GM23338 (cell line): ENCODE data around the gene PGA3. TPM values are rescaled to one million over a fixed set of nuclear protein-coding genes. Genes with fewer than 3 reads are reported as not detected.

Source experiments
- ATAC-seq: fragments of 200-7000 bp; cut with Tn5 transposase; 3 replicates; pipeline ENCODE4 v1.9.1; 2020
- DNase-seq: peaks from one replicate; pipeline ENCODE4 v3.0.0-alpha.2; 2015; ENCODE audit warnings: low spot score
- H2AFZ ChIP-seq: fragments of 200-600 bp; sonication (generic); 2 replicates; pipeline ENCODE4 v1.8.0; 2016; ENCODE audit warnings: antibody characterized with exemption, mild to moderate bottlenecking, moderate library complexity
- H3F3A ChIP-seq: fragments of 200-600 bp; sonication (generic); replicated peaks from 2 replicates; pipeline ENCODE4 v1.8.0; 2017; ENCODE audit warnings: antibody characterized with exemption, mixed run types, low read depth
- H3K27ac ChIP-seq: fragments of 200-600 bp; sonication (generic); 2 replicates; pipeline ENCODE4 v1.6.1; 2016; ENCODE audit warnings: low read depth
- H3K27me3 ChIP-seq: fragments of 200-600 bp; sonication (generic); 2 replicates; pipeline ENCODE4 v1.8.0; 2016; ENCODE audit warnings: mild to moderate bottlenecking, mixed run types, moderate library complexity; ENCODE audit not compliant: insufficient read depth
- H3K36me3 ChIP-seq: fragments of 200-600 bp; sonication (generic); 2 replicates; pipeline ENCODE4 v1.8.0; 2016; ENCODE audit warnings: mild to moderate bottlenecking; ENCODE audit not compliant: insufficient read depth
- H3K4me1 ChIP-seq: fragments of 200-600 bp; sonication (generic); 2 replicates; pipeline ENCODE4 v1.8.0; 2016; ENCODE audit warnings: mild to moderate bottlenecking, moderate library complexity; ENCODE audit not compliant: insufficient read depth
- H3K4me2 ChIP-seq: fragments of 200-600 bp; sonication (generic); 2 replicates; pipeline ENCODE4 v1.7.1; 2017; ENCODE audit warnings: mixed run types
- H3K4me3 ChIP-seq: fragments of 200-600 bp; sonication (generic); 2 replicates; pipeline ENCODE4 v1.6.1; 2016; ENCODE audit warnings: mixed run types
- H3K79me2 ChIP-seq: fragments of 200-600 bp; sonication (generic); replicated peaks from 2 replicates; pipeline ENCODE4 v1.8.0; 2017; ENCODE audit warnings: mild to moderate bottlenecking; ENCODE audit not compliant: insufficient read depth
- H3K9me2 ChIP-seq: fragments of 200-600 bp; sonication (generic); 2 replicates; pipeline ENCODE4 v1.8.0; 2017; ENCODE audit not compliant: insufficient read depth
- H4K20me1 ChIP-seq: fragments of 200-600 bp; sonication (generic); replicated peaks from 2 replicates; pipeline ENCODE4 v1.8.0; 2017; ENCODE audit warnings: mild to moderate bottlenecking; ENCODE audit not compliant: insufficient read depth
- H3K27ac Mint-ChIP-seq: 2 replicates; pipeline ENCODE4 v1.8.0; 2020; ENCODE audit warnings: inconsistent platforms, mild to moderate bottlenecking, moderate library complexity, mixed read lengths
- H3K27me3 Mint-ChIP-seq: 3 replicates; pipeline ENCODE4 v1.8.0; 2022; ENCODE audit warnings: low read depth, mild to moderate bottlenecking, moderate library complexity, mixed read lengths, inconsistent platforms; ENCODE audit not compliant: insufficient read depth, poor library complexity
- H3K36me3 Mint-ChIP-seq: 3 replicates; pipeline ENCODE4 v1.8.0; 2021; ENCODE audit warnings: low read depth, mild to moderate bottlenecking, inconsistent platforms, moderate library complexity, mixed read lengths
- H3K4me1 Mint-ChIP-seq: 3 replicates; pipeline ENCODE4 v1.8.0; 2020; ENCODE audit warnings: mild to moderate bottlenecking, inconsistent platforms, mixed read lengths
- H3K4me3 Mint-ChIP-seq: 3 replicates; pipeline ENCODE4 v1.8.0; 2021; ENCODE audit warnings: moderate library complexity, mild to moderate bottlenecking, inconsistent platforms, mixed read lengths
- H3K9me3 Mint-ChIP-seq: 3 replicates; pipeline ENCODE4 v1.8.0; 2020; ENCODE audit warnings: moderate library complexity, mild to moderate bottlenecking, inconsistent platforms, mixed read lengths
- CREB1 ChIP-seq: fragments of 250-450 bp; sonication (Bioruptor Pico); IDR thresholded peaks from 2 replicates; pipeline ENCODE4 v1.5.0; 2020; ENCODE audit warnings: low read depth, mild to moderate bottlenecking, moderate library complexity
- CTCF ChIP-seq, 2 experiments: fragments of 200-600 bp in 1 of 2; sonication (generic) in 1 of 2; conservative IDR thresholded peaks; 2 replicates each; pipeline versions ENCODE4 v1.5.1 to v1.6.1; 2016 to 2017; ENCODE audit warnings: antibody characterized with exemption in 2 of 2, low read depth in 2 of 2, mild to moderate bottlenecking in 2 of 2, moderate library complexity in 1 of 2
- JUNB ChIP-seq: IDR thresholded peaks from one replicate; pipeline ENCODE4 v1.6.1; 2016; ENCODE audit warnings: antibody characterized with exemption; ENCODE audit not compliant: unreplicated experiment
- POLR2AphosphoS5 ChIP-seq: IDR thresholded peaks from 2 replicates; pipeline ENCODE4 v1.6.1; 2016; ENCODE audit warnings: antibody characterized with exemption, low read depth
- REST ChIP-seq: IDR thresholded peaks from one replicate; pipeline ENCODE4 v1.6.1; 2018; ENCODE audit warnings: antibody characterized with exemption; ENCODE audit not compliant: unreplicated experiment
- ZNF114 ChIP-seq: fragments of 250-450 bp; sonication (Bioruptor Pico); IDR thresholded peaks from 2 replicates; pipeline ENCODE4 v1.5.0; 2020; ENCODE audit warnings: mild to moderate bottlenecking, moderate library complexity
- ZNF331 ChIP-seq: fragments of 250-450 bp; sonication (Bioruptor Pico); IDR thresholded peaks from 2 replicates; pipeline ENCODE4 v1.5.0; 2020; ENCODE audit warnings: low read depth, mild to moderate bottlenecking, moderate library complexity
- ZNF462 ChIP-seq: fragments of 250-450 bp; sonication (Bioruptor Pico); IDR thresholded peaks from 2 replicates; pipeline ENCODE4 v1.5.0; 2020; ENCODE audit warnings: mild to moderate bottlenecking, moderate library complexity
- polyA plus RNA-seq: library from polyadenylated mRNA; unstranded; fragments of >200 nt; fragmentation: Nextera tagmentation; extraction: Ambion mirVana; gene quantifications from 2 replicates; pipeline ENCODE4 v1.2.1, GENCODE V29; 2016
- total RNA-seq: library from RNA; depleted of rRNA; stranded (reverse); fragments of >200 nt; shearing (Covaris generic); gene quantifications from 2 replicates; pipeline ENCODE4 v1.2.3, GENCODE V29; 2014
- TF ChIP-seq, protein P1 (sequence below): IDR thresholded peaks from 2 replicates; pipeline ENCODE4 v1.6.1; 2016; ENCODE audit warnings: antibody characterized with exemption

PGA3 gene
- total and polyA plus RNA-seq, 2 experiments from 2014 or later: 0.37 TPM; not detected in 1

- TF ChIP-seq CREB1 (CRISPR knock-in tag) (no peak), POLR2AphosphoS5 (no peak), REST (no peak)
These were observed 42.7 kb upstream of the PGA3 start (continued) for GRCh38 chr11:61160487-61161189.

DNA sequence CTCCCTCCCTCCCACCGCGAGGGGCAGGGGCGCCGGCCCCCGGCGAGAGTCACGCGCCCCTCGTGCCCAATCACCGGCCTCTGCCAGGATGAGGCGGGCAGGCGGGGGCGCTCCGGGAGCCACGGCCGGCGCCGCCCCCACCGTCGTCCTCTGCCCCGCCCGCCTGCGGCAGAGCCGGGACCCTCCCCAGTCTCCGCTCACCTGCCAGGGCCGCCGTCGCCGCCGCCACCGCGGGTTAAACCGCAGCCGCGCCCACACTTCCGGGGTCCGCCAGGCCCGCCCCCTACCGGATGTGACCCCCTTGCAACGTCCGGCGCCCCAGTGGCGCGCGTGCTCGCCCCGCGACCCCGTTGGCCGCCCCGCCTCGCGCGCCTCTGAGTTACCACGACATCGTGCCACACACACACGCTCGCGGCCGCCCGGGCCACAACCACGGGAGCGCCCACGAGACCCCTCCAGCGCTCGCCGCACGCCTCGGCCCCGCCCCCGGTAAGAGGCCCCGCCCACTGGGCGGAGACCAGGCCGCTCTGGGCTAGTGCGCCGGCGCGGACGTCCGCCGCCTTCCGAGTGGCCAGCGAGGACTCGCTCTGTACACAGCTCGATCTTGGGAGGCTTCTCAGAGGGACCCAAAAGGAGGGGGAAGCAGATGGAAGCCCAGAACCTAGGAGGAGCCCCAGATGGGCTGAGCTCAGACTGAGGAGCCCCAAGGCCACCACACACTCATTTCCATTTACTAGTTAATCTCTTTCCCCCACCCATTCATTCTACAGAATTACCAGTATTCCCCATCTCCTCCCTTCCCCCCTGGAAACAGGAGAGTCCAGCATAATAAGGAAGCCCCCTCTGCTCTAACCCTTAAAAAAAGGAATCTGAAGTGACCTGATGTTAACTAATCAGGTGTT is 41.9 kb upstream of the PGA3 start, which contains the start of gene VPS37C:
VPS37C (minus strand) TSS at position 237 of the 902 bp plus-strand sequence. CDS start 22,597 bp downstream, outside the sequence.
- Histone ChIP-seq H3F3A (0 out of 2 replicates have a peak, but pooled peaks cover 10% of the 10 kb centered on the region), H3K4me1 (peaks cover 12% of the 10 kb centered on the region), H2AFZ (peak within 1 kb of the TSS; percentile 77), H4K20me1 (peaks cover 9% of the 10 kb centered on the region; the same call in 1 of the 2 replicates), H3K27ac (peak within 1 kb of the TSS; percentile 88), H3K36me3 (no peaks in the 10 kb centered on the region), H3K4me2 (peak within 1 kb of the TSS; percentile 75), H3K4me3 (peak within 1 kb of the TSS; percentile 77), H3K27me3 (no peaks in the 10 kb centered on the region), H3K79me2 (peaks cover 39% of the 10 kb centered on the region), H3K9me2 (no peaks in the 10 kb centered on the region)
- DNase-seq: peak; percentile 91
- Mint-ChIP-seq H3K4me1 (peaks cover 26% of the 10 kb centered on the region), H3K9me3 (no peaks in the 10 kb centered on the region), H3K27me3 (peaks cover 3% of the 10 kb centered on the region), H3K27ac (peak within 1 kb of the TSS; percentile 97), H3K4me3 (peak within 1 kb of the TSS; percentile 93), H3K36me3 (no peaks in the 10 kb centered on the region)
- peak; percentile 90 for ATAC-seq
- TF ChIP-seq ZNF462 (no peak), JUNB (no peak), ZNF114 (no peak), CTCF (conservative IDR thresholded peaks at IDR 0.05; ENCODE audit: low read depth in 2 of 2) (no peak), POLR2AphosphoS5 (peak; percentile 85), ZNF331 (no peak)
- TF ChIP-seq, protein P1, sequence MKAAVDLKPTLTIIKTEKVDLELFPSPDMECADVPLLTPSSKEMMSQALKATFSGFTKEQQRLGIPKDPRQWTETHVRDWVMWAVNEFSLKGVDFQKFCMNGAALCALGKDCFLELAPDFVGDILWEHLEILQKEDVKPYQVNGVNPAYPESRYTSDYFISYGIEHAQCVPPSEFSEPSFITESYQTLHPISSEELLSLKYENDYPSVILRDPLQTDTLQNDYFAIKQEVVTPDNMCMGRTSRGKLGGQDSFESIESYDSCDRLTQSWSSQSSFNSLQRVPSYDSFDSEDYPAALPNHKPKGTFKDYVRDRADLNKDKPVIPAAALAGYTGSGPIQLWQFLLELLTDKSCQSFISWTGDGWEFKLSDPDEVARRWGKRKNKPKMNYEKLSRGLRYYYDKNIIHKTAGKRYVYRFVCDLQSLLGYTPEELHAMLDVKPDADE: 0 out of 2 replicates have a peak, but pooled peaks have one; percentile 3
